ENCODE results near the gene BZW1. TPM values are rescaled to one million over a fixed set of nuclear protein-coding genes. Genes with fewer than 3 reads are reported as not detected.

BZW1 gene
- total and polyA plus RNA-seq, 2 of the 4 experiments (the other 2 are of a cell fraction): 204 to 268 TPM

Small RNAs within 50 kb of the gene (microRNA-seq; reads per million reads assigned to microRNA genes)
- gene RF00019 (ENCODE audit: insufficient read depth, insufficient read length) (not detected), gene RNA5SP115 (ENCODE audit: insufficient read depth, insufficient read length) (not detected), gene RNU1-133P (ENCODE audit: insufficient read depth, insufficient read length) (not detected), gene RNU6-31P (ENCODE audit: insufficient read depth, insufficient read length) (3.1 reads per million)

Small RNAs within 50 kb of the gene (small RNA-seq; reads per million reads assigned to genes)
- gene RF00019: 0 reads per million in 5 experiments
- 0 reads per million in 5 experiments for gene RNA5SP115
- gene RNU1-133P: 0 to 1.8 (median 0) reads per million in 5 experiments
- 0 to 10.8 (median 0.15) reads per million in 5 experiments for gene RNU6-31P

Other genes starting within 250 kb of the BZW1 start
- 57.2 and 59.9 TPM in 2 replicates for gene AOX1, start 225.9 kb upstream of the BZW1 start, total RNA-seq (2012; rRNA removed)
- 18.7 and 21.7 TPM in 2 replicates for gene AOX1, start 225.9 kb upstream of the BZW1 start, polyA plus RNA-seq (2012; rRNA removed)
- 26.2 and 43.9 TPM in 2 replicates for gene CLK1, start 52.7 kb downstream of the BZW1 start, total RNA-seq (2012; rRNA removed)
- 28.2 and 35.5 TPM in 2 replicates for gene CLK1, start 52.7 kb downstream of the BZW1 start, polyA plus RNA-seq (2012; rRNA removed)
- gene PPIL3, start 77.2 kb downstream of the BZW1 start, total RNA-seq (2012; rRNA removed): 35.1 and 49.2 TPM in 2 replicates
- 37.3 and 47.9 TPM in 2 replicates for gene PPIL3, start 77.2 kb downstream of the BZW1 start, polyA plus RNA-seq (2012; rRNA removed)
- 31.1 and 43.0 TPM in 2 replicates for gene NIF3L1, start 77.5 kb downstream of the BZW1 start, total RNA-seq (2012; rRNA removed)
- gene NIF3L1, start 77.5 kb downstream of the BZW1 start, polyA plus RNA-seq (2012; rRNA removed): 45.7 and 54.6 TPM in 2 replicates
- gene ORC2, start 151.8 kb downstream of the BZW1 start, total RNA-seq (2012; rRNA removed): 10.0 and 13.3 TPM in 2 replicates
- gene ORC2, start 151.8 kb downstream of the BZW1 start, polyA plus RNA-seq (2012; rRNA removed): 3.0 and 4.4 TPM in 2 replicates